Measurements from ENCODE around the gene FBN1. TPM values are rescaled to one million over a fixed set of nuclear protein-coding genes. Genes with fewer than 3 reads are reported as not detected.

Gene FBN1
- total and polyA plus RNA-seq, 2 experiments from 2014 or later = 1.9 to 3.8 TPM

GRCh38 chr15:48373821-48374451 is 271.6 kb downstream of the FBN1 start:
- no peaks in the 10 kb centered on the region for H3K79me2 ChIP-seq (replicated peaks; ENCODE audit: insufficient read depth)
- no peaks in the 10 kb centered on the region for H3K27me3 ChIP-seq (ENCODE audit: insufficient read depth)
- H3K4me1 ChIP-seq (ENCODE audit: insufficient read depth) = no peaks in the 10 kb centered on the region
- Mint-ChIP-seq H3K27ac (no peak overlapping the region), H3K4me1 (no peaks in the 10 kb centered on the region), H3K9me3 (peaks cover 25% of the 10 kb centered on the region), H3K36me3 (ENCODE audit: low read depth) (peaks cover 3% of the 10 kb centered on the region; the same call in 2 of the 3 replicates), H3K27me3 (ENCODE audit: insufficient read depth, low read depth, poor library complexity) (no peaks in the 10 kb centered on the region), H3K4me3 (no peak overlapping the region)
- no peak overlapping the region for H3K27ac ChIP-seq (ENCODE audit: low read depth)
- no peaks in the 10 kb centered on the region for H3F3A ChIP-seq (replicated peaks; ENCODE audit: low read depth)
- DNase-seq (ENCODE audit: low spot score) = no peak
- no peak overlapping the region for H3K4me2 ChIP-seq
- no peak for ATAC-seq
- H3K36me3 ChIP-seq (ENCODE audit: insufficient read depth) = no peaks in the 10 kb centered on the region
- H2AFZ ChIP-seq = peak overlapping the region; percentile 16; the same call in 1 of the 2 replicates
- H3K9me2 ChIP-seq (ENCODE audit: insufficient read depth) = peaks cover 12% of the 10 kb centered on the region
- no peak for TF ChIP-seq EZH2phosphoT487 (IDR thresholded peaks at IDR 0.05; ENCODE audit: unreplicated experiment)
- no peak for TF ChIP-seq EZH2 (IDR thresholded peaks at IDR 0.05; ENCODE audit: low read depth, unreplicated experiment)
- no peak for TF ChIP-seq NANOG (IDR thresholded peaks at IDR 0.05; ENCODE audit: borderline replicate concordance)
- TF ChIP-seq ZNF462 (CRISPR knock-in tag; IDR thresholded peaks at IDR 0.05) = no peak
- TF ChIP-seq CREB1 (CRISPR knock-in tag; IDR thresholded peaks at IDR 0.05; ENCODE audit: low read depth) = no peak
- TF ChIP-seq ZNF114 (CRISPR knock-in tag; IDR thresholded peaks at IDR 0.05) = no peak
- no peak for TF ChIP-seq POLR2AphosphoS5 (IDR thresholded peaks at IDR 0.05; ENCODE audit: low read depth)
- TF ChIP-seq CTCF (conservative IDR thresholded peaks at IDR 0.05; ENCODE audit: low read depth in 2 of 2) = no peak
- no peak for TF ChIP-seq ZNF331 (CRISPR knock-in tag; IDR thresholded peaks at IDR 0.05; ENCODE audit: low read depth)
- no peak for TF ChIP-seq REST (IDR thresholded peaks at IDR 0.05; ENCODE audit: unreplicated experiment)
- TF ChIP-seq JUNB (IDR thresholded peaks at IDR 0.05; ENCODE audit: unreplicated experiment) = no peak
- TF ChIP-seq ETS1 (IDR thresholded peaks at IDR 0.05) = no peak
- no peak for TF ChIP-seq STAT1 (IDR thresholded peaks at IDR 0.05; ENCODE audit: unreplicated experiment)
- H4K20me1 ChIP-seq (replicated peaks; ENCODE audit: insufficient read depth) = no peaks in the 10 kb centered on the region
- H3K4me3 ChIP-seq = no peak overlapping the region
